Activated T-cell treated with anti-CD3 and anti-CD28 coated beads, Interleukin-2, amount 50 U/mL, for 4 hours (primary cell): ENCODE measurements around the gene MAP7. TPM values are rescaled to one million over a fixed set of nuclear protein-coding genes. Genes with fewer than 3 reads are reported as not detected.
"Not testable (repeated sequence)": the region's sequence is repeated elsewhere in the genome, so short reads cannot be mapped to it uniquely, and the experiment has no call there.

Source experiments
- ATAC-seq, 2 donors: fragments of 200-7000 bp; cut with Tn5 transposase; one replicate each; pipeline ENCODE4 v1.10.0; 2021
- DNase-seq: peaks from one replicate; pipeline ENCODE4 v3.0.0-alpha.2; 2020
- H3K27me3 Mint-ChIP-seq: one replicate; pipeline ENCODE4 v1.8.0; 2021; ENCODE audit warnings: low read depth, mixed read lengths
- H3K36me3 Mint-ChIP-seq: one replicate; pipeline ENCODE4 v1.8.0; 2022; ENCODE audit warnings: mixed read lengths; ENCODE audit not compliant: insufficient read depth
- H3K4me1 Mint-ChIP-seq: one replicate; pipeline ENCODE4 v1.8.0; 2021; ENCODE audit warnings: low read depth, mixed read lengths
- H3K4me3 Mint-ChIP-seq: one replicate; pipeline ENCODE4 v1.8.0; 2021; ENCODE audit warnings: mild to moderate bottlenecking, moderate library complexity, mixed read lengths
- H3K9me3 Mint-ChIP-seq: one replicate; pipeline ENCODE4 v1.8.0; 2021; ENCODE audit warnings: mixed read lengths
- total RNA-seq, 3 donors: library from RNA; stranded (reverse); gene quantifications; one replicate each; pipeline ENCODE4 v1.2.1, GENCODE V29; 2021

MAP7 gene
- total RNA-seq, 3 donors from 2014 or later, result 0.46 to 1.3 (median 0.49) TPM

GRCh38 chr6:136435101-136435500 is 115.1 kb downstream of the MAP7 start:
- no peak overlapping the region for H3K4me3 Mint-ChIP-seq
- H3K9me3 Mint-ChIP-seq, result no peaks in the 10 kb centered on the region
- H3K4me1 Mint-ChIP-seq, result no peaks in the 10 kb centered on the region
- no peaks in the 10 kb centered on the region for H3K36me3 Mint-ChIP-seq
- no peak for ATAC-seq
- H3K27me3 Mint-ChIP-seq, result no peaks in the 10 kb centered on the region
- no peak for DNase-seq

GRCh38 chr6:136431306-136431705 is 118.9 kb downstream of the MAP7 start:
- not testable (repeated sequence) for H3K9me3 Mint-ChIP-seq, DNase-seq, H3K36me3 Mint-ChIP-seq, H3K4me1 Mint-ChIP-seq, H3K4me3 Mint-ChIP-seq, ATAC-seq, H3K27me3 Mint-ChIP-seq

DNA sequence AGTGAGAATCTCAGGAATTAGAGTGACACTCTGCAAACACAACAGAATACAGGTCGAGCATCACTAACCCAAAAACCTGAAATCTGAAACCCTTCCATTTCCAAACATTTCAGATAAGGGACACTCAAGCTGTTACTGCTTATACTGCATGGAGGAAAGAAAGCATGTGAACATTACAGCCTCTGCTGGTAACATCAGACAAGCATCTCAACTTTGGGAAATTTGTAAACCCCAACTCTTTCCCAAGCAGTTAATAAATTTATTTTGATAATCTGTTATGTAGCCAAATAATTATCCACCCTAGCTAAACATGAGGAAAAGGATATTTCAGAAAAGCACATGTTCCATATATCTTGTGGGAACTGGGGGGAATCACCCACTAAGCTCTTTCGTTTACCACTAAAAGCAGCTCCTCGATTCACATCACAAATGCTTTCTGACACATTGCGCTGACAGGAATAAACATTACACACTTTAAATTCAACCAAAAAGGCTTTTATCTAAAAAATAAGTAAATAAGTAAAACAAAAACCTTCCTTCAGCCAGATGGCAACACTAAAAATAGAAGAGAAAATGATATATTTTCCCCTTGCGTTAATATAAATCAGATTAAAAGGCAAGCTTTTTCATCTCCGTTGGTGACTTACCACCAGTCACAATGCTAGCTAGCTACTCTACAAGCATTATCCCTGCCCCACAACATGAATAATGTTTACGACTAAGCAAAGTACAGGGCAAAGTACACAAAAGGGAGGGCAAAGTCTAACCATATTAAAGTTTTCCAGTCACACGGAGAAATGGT is 120.8 kb downstream of the MAP7 start:
- no peaks in the 10 kb centered on the region for H3K27me3 Mint-ChIP-seq
- DNase-seq (no peak), ATAC-seq (no peak)
- no peaks in the 10 kb centered on the region for H3K36me3 Mint-ChIP-seq
- no peaks in the 10 kb centered on the region for H3K4me1 Mint-ChIP-seq
- no peak overlapping the region for H3K4me3 Mint-ChIP-seq
- H3K9me3 Mint-ChIP-seq, result no peaks in the 10 kb centered on the region

DNA sequence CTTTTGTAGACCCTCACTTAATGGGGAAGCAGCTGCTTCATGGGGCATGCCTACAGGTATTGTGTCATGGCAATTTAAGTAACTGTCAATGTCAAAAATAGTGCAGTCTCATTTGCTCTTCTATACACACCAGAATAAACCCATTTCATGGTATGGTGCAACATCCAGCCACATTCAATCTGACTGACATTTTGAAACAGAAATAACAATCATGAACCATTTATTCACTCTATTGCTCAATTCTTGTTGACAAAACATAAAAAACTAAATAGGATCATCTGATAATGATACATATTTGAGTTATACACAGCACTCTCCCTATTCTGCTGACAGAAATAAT is 122.9 kb downstream of the MAP7 start:
- Mint-ChIP-seq H3K4me1 (no peaks in the 10 kb centered on the region), H3K27me3 (no peaks in the 10 kb centered on the region)

GRCh38 chr6:136426627-136427377 is 123.4 kb downstream of the MAP7 start:
- ATAC-seq, result no peak
- H3K4me3 Mint-ChIP-seq, result no peak overlapping the region

More for the DNA sequence above, 122.9 kb downstream of the MAP7 start:
- no peaks in the 10 kb centered on the region for H3K36me3 Mint-ChIP-seq
- DNase-seq (no peak), ATAC-seq (no peak)
- no peaks in the 10 kb centered on the region for H3K9me3 Mint-ChIP-seq
- H3K4me3 Mint-ChIP-seq, result no peak overlapping the region

GRCh38 chr6:136425793-136426192 is 124.4 kb downstream of the MAP7 start:
- no peak for DNase-seq
- Mint-ChIP-seq H3K27me3 (no peaks in the 10 kb centered on the region), H3K9me3 (no peaks in the 10 kb centered on the region), H3K36me3 (no peaks in the 10 kb centered on the region), H3K4me1 (no peaks in the 10 kb centered on the region), H3K4me3 (no peak overlapping the region)
- no peak for ATAC-seq

More at GRCh38 chr6:136426627-136427377, 123.4 kb downstream of the MAP7 start:
- no peaks in the 10 kb centered on the region for H3K4me1 Mint-ChIP-seq
- no peaks in the 10 kb centered on the region for H3K36me3 Mint-ChIP-seq
- DNase-seq, result no peak
- no peaks in the 10 kb centered on the region for H3K9me3 Mint-ChIP-seq
- H3K27me3 Mint-ChIP-seq, result no peaks in the 10 kb centered on the region

GRCh38 chr6:136424901-136425300 is 125.3 kb downstream of the MAP7 start:
- ATAC-seq, result no peak
- no peak for DNase-seq
- no peaks in the 10 kb centered on the region for H3K27me3 Mint-ChIP-seq
- no peak overlapping the region for H3K4me3 Mint-ChIP-seq
- H3K36me3 Mint-ChIP-seq, result no peaks in the 10 kb centered on the region
- no peaks in the 10 kb centered on the region for H3K9me3 Mint-ChIP-seq
- H3K4me1 Mint-ChIP-seq, result no peaks in the 10 kb centered on the region

DNA sequence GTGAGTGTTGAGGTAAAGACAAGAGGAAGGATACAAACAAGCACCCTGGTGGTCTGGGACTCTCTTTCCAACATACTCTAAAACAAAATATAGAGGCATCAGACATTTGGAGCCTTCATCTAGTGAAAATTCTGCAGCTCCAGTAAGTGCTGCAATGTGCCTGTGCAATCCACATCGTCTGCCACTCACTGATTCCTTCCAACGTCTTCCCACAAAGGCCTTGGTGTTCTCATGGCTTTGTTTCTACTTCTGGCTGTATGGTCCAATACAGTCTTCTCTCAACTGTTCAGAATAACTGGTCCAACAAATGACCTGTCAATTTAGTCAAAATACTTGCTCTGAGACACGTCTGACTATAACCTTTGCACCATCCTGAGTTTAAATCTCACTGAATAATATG is 125.8 kb downstream of the MAP7 start:
- no peaks in the 10 kb centered on the region for H3K4me1 Mint-ChIP-seq
- H3K36me3 Mint-ChIP-seq, result no peaks in the 10 kb centered on the region
- DNase-seq (no peak), ATAC-seq (no peak)
- no peaks in the 10 kb centered on the region for H3K9me3 Mint-ChIP-seq
- H3K27me3 Mint-ChIP-seq, result no peaks in the 10 kb centered on the region
- H3K4me3 Mint-ChIP-seq, result no peak overlapping the region

DNA sequence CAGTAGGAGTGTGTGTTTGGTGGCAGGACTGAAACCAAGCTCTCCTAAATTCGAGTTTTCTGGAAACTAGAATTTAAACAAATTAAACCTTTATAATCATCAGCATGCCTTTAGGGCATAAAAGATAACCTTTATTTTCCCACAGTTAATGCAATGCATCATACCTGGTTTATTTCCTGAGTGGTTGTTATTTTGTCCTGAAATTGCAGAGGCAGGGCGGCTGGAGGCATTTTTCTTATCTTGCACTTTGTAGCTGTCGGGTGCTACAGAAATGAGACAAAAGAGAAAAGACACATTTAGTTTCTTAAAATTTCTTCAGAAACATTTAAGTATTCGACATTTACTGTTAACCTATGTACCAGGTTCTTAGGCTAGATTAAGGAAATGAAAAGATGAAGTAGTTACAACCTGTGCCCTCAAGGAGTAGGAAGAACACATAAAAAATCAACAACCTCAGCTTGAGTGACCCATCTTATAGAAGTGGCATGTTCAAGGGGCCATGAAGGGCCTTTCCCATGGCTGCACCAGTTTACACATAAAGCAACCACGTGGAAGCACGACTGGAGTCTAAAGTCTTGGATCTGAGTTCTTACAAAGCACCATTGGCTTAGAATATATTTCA is 128.6 kb downstream of the MAP7 start:
- H3K27me3 Mint-ChIP-seq, result no peaks in the 10 kb centered on the region
- no peak overlapping the region for H3K4me3 Mint-ChIP-seq
- no peaks in the 10 kb centered on the region for H3K9me3 Mint-ChIP-seq
- DNase-seq (no peak), ATAC-seq (no peak)
- H3K36me3 Mint-ChIP-seq, result no peaks in the 10 kb centered on the region
- H3K4me1 Mint-ChIP-seq, result no peaks in the 10 kb centered on the region

DNA sequence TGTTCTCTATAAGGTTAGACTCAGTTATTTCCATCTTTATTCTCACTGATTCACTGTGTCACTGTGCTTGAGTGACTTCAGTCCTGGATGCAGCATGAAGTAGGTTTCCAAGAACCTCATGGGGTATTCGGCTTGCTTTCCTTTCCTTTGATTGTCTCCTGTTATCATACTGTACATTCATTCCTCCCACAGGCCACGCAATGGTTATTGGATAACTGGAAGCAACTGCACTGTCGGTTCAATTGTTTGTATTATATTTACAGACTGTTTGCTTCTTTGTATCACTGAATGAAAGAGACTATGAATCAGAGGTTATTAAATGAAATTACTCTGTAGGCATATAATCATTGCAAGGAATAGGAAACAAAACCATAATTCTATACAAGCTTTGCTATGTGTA is 129.4 kb downstream of the MAP7 start:
- no peak for DNase-seq
- Mint-ChIP-seq H3K4me3 (no peak overlapping the region), H3K36me3 (no peaks in the 10 kb centered on the region), H3K9me3 (no peaks in the 10 kb centered on the region), H3K27me3 (no peaks in the 10 kb centered on the region), H3K4me1 (no peaks in the 10 kb centered on the region)
- ATAC-seq, result no peak

DNA sequence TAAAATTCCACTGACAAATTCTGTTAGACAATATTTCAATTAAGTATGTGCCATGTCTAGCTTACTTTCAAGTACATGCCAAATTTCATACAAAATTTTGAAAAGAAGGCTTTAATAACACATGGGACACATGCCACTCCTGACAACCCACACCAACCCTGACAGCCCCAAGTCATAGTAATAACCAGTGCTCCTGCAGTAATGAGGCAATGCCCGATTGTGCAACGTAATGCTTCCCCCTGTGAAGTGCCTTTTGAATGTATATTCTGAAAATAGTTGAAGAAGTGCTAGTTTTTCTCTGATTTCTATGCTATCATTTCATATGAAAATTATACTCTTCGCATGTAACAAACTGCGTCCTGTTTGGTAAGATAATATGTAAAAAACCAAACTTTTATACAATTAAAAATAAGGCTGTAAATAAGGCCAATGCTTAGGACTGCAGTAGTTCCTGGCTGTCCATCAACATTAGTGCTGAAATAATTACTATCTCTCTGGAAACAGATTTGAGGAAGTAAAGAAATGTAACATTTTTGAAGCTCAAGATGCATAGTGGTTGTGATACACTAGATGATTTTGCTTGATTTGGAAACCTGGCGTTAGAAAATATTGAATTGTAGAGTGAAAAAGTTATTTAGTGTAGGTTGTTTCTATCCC is 134.7 kb downstream of the MAP7 start:
- no peak for ATAC-seq
- H3K36me3 Mint-ChIP-seq, result no peaks in the 10 kb centered on the region

GRCh38 chr6:136412410-136412809 is 137.8 kb downstream of the MAP7 start:
- H3K36me3 Mint-ChIP-seq, result no peaks in the 10 kb centered on the region
- no peak for ATAC-seq
- no peak for DNase-seq
- H3K9me3 Mint-ChIP-seq, result no peaks in the 10 kb centered on the region
- H3K4me1 Mint-ChIP-seq, result no peaks in the 10 kb centered on the region
- no peak overlapping the region for H3K4me3 Mint-ChIP-seq
- no peaks in the 10 kb centered on the region for H3K27me3 Mint-ChIP-seq

More for the DNA sequence above, 134.7 kb downstream of the MAP7 start:
- Mint-ChIP-seq H3K4me1 (no peaks in the 10 kb centered on the region), H3K9me3 (no peaks in the 10 kb centered on the region), H3K27me3 (no peaks in the 10 kb centered on the region), H3K4me3 (no peak overlapping the region)
- DNase-seq, result no peak

DNA sequence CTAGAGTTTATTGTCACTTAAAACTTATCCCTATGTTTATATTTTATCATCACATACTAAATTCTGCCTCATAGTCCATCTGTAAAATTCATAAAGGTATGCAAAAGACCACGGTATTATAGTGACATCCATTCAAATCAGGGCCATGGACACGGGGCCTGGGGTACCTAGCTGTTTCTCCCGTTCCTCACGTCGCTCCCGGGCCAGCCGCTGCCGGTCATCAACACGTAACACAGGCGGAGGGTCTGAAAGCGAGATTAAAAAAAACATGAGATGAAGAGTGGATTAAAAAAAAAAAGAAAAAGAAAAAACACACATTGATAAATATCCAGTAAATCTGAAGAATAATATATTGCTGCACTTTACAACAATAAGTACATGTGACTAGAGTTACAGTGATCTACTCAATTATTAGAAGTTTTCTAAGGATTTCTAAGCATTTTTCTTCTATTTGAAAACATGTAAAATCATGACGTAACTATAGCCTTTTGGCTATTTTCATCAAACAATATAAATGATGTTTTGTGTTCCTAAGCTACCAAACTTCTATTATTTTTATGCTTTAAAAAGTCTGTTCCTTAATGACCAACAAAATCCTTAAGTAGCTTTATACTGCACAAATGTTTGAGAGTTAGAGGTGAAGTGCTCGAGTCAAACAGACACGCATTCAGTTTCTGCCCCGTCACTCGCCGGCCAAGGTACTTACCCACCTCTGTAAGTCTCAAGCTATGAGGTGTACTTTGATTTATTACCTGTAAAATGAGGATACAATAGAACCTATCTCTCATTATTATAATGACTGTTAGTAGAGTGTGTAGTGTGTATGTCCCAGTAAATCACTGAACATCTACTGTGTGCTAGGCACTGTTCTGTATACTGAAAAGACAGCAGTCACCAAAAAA is 138.5 kb downstream of the MAP7 start:
- no peaks in the 10 kb centered on the region for H3K36me3 Mint-ChIP-seq

GRCh38 chr6:136411025-136411325 is 139.2 kb downstream of the MAP7 start:
- ATAC-seq (no peak), DNase-seq (no peak)
- no peaks in the 10 kb centered on the region for H3K9me3 Mint-ChIP-seq
- no peaks in the 10 kb centered on the region for H3K4me1 Mint-ChIP-seq
- no peaks in the 10 kb centered on the region for H3K36me3 Mint-ChIP-seq
- no peaks in the 10 kb centered on the region for H3K27me3 Mint-ChIP-seq
- no peak overlapping the region for H3K4me3 Mint-ChIP-seq

More for the DNA sequence above, 138.5 kb downstream of the MAP7 start:
- DNase-seq (no peak), ATAC-seq (no peak)
- Mint-ChIP-seq H3K4me1 (no peaks in the 10 kb centered on the region), H3K9me3 (no peaks in the 10 kb centered on the region), H3K27me3 (no peaks in the 10 kb centered on the region), H3K4me3 (no peak overlapping the region)
